HepG2 (cell line): Measurements from ENCODE around the gene CPNE1. TPM values are rescaled to one million over a fixed set of nuclear protein-coding genes. Genes with fewer than 3 reads are reported as not detected.

Source experiments
- AGO2 ChIP-seq: fragments of 200-400 bp; formaldehyde crosslinking; optimal IDR thresholded peaks from 2 replicates; pipeline ENCODE3; 2017; ENCODE audit warnings: mild to moderate bottlenecking, low read depth, low read length, moderate library complexity
- CBX2 ChIP-seq, 2 experiments: fragments of 200-600 bp in 1 of 2; sonication (generic); formaldehyde crosslinking in 1 of 2; IDR thresholded peaks; 2 replicates each; pipeline versions ENCODE4 v1.7.0 to v1.8.1; 2018 to 2022; ENCODE audit warnings: low read depth in 2 of 2, low read length in 1 of 2, mild to moderate bottlenecking in 1 of 2, missing genetic modification reagents in 1 of 2
- CREM ChIP-seq, 2 experiments: sonication (generic) in 1 of 2; formaldehyde crosslinking in 1 of 2; IDR thresholded peaks; 2 replicates each; pipeline versions ENCODE4 v1.4.0 to v1.6.1; 2016 to 2020; ENCODE audit warnings: antibody characterized with exemption in 1 of 2, mild to moderate bottlenecking in 1 of 2, missing genetic modification reagents in 1 of 2
- FOXA1 ChIP-seq, 2 experiments: fragments of 450-650 bp in 1 of 2; sonication (generic) in 1 of 2; formaldehyde crosslinking in 1 of 2; IDR thresholded peaks; 2 replicates each; pipeline versions ENCODE4 v1.4.0 to v1.6.1; 2016 to 2020; ENCODE audit warnings: missing genetic modification reagents in 1 of 2
- KLF11 ChIP-seq: IDR thresholded peaks from 2 replicates; pipeline ENCODE4 v1.6.1; 2016; ENCODE audit warnings: missing compliant biosample characterization
- MBNL3 ChIP-seq: fragments of 250-450 bp; sonication (Bioruptor Pico); conservative IDR thresholded peaks from 2 replicates; pipeline ENCODE4 v1.8.0; 2022; ENCODE audit warnings: mild to moderate bottlenecking, inconsistent platforms
- MEIS2 ChIP-seq: sonication (generic); formaldehyde crosslinking; IDR thresholded peaks from 2 replicates; pipeline ENCODE4 v1.9.0; 2021; ENCODE audit warnings: mild to moderate bottlenecking, missing genetic modification reagents
- MTF2 ChIP-seq: sonication (generic); formaldehyde crosslinking; IDR thresholded peaks from 2 replicates; pipeline ENCODE4 v1.5.0; 2020; ENCODE audit warnings: missing genetic modification reagents, borderline replicate concordance
- RXRA ChIP-seq: sonication (generic); formaldehyde crosslinking; IDR thresholded peaks from 2 replicates; pipeline ENCODE4 v1.5.1; 2020; ENCODE audit warnings: missing genetic modification reagents
- SAFB2 ChIP-seq: sonication (generic); formaldehyde crosslinking; IDR thresholded peaks from 2 replicates; pipeline ENCODE4 v1.5.1; 2020; ENCODE audit warnings: missing genetic modification reagents, low read depth, mild to moderate bottlenecking, borderline replicate concordance
- SMAD3 ChIP-seq: sonication (generic); formaldehyde crosslinking; IDR thresholded peaks from 2 replicates; pipeline ENCODE4 v1.4.0; 2020; ENCODE audit warnings: missing genetic modification reagents
- SP2 ChIP-seq: sonication (generic); formaldehyde crosslinking; IDR thresholded peaks from 2 replicates; pipeline ENCODE4 v1.5.1; 2020; ENCODE audit warnings: mild to moderate bottlenecking, missing genetic modification reagents
- ZBTB42 ChIP-seq: sonication (generic); formaldehyde crosslinking; IDR thresholded peaks from 2 replicates; pipeline ENCODE4 v1.5.0; 2020; ENCODE audit warnings: mild to moderate bottlenecking, missing genetic modification reagents
- ZNF256 ChIP-seq: sonication (generic); formaldehyde crosslinking; conservative IDR thresholded peaks from 2 replicates; pipeline ENCODE4 v1.4.0; 2020; ENCODE audit warnings: missing genetic modification reagents
- ZNF644 ChIP-seq: IDR thresholded peaks from 2 replicates; pipeline ENCODE4 v1.6.1; 2016; ENCODE audit warnings: low read depth
- ZNF782 ChIP-seq: sonication (generic); formaldehyde crosslinking; IDR thresholded peaks from 2 replicates; pipeline ENCODE4 v1.4.0; 2020; ENCODE audit warnings: missing genetic modification reagents, mild to moderate bottlenecking, borderline replicate concordance
- polyA plus RNA-seq, 8 experiments: library from polyadenylated mRNA; depleted of rRNA in 3 of 8; stranded (reverse) in 7 of 8; unstranded in 1 of 8; fragments of >200 nt; fragmentation: Illumina TruSeq in 4 of 8; extraction: Trizol in 4 of 8; gene quantifications; 2 replicates each; pipeline versions ENCODE4 v1.2.1 to v1.2.3, GENCODE V29; 2011 to 2016; ENCODE audit warnings: low read depth in 4 of 8, missing spikeins in 1 of 8, mixed read lengths in 1 of 8; ENCODE audit not compliant: insufficient read depth in 1 of 8
- total RNA-seq, 5 experiments: library from RNA; depleted of rRNA; stranded (reverse); fragments of >200 nt; fragmentation: Illumina TruSeq; extraction: Trizol; gene quantifications; 2 replicates each; pipeline ENCODE4 v1.2.3, GENCODE V29; 2016; ENCODE audit warnings: low read depth in 1 of 5
- TF ChIP-seq, protein P1 (sequence below): IDR thresholded peaks from 2 replicates; pipeline ENCODE4 v1.6.1; 2016; ENCODE audit warnings: low read depth, borderline replicate concordance
- TF ChIP-seq, protein P2 (sequence below): sonication (generic); formaldehyde crosslinking; IDR thresholded peaks from 2 replicates; pipeline ENCODE4 v1.8.1; 2022; ENCODE audit warnings: mild to moderate bottlenecking, missing genetic modification reagents
- TF ChIP-seq, protein P3 (sequence below): conservative IDR thresholded peaks from 2 replicates; pipeline ENCODE4 v1.6.1; 2018; ENCODE audit warnings: missing genetic modification reagents
- TF ChIP-seq, protein P4 (sequence below): sonication (generic); formaldehyde crosslinking; IDR thresholded peaks from 2 replicates; pipeline ENCODE4 v1.4.0; 2020; ENCODE audit warnings: low read depth, mild to moderate bottlenecking, missing genetic modification reagents
- TF ChIP-seq, protein P5 (sequence below): sonication (generic); formaldehyde crosslinking; IDR thresholded peaks from 2 replicates; pipeline ENCODE4 v1.8.0; 2022; ENCODE audit warnings: mild to moderate bottlenecking, missing genetic modification reagents; ENCODE audit not compliant: insufficient replicate concordance

The CPNE1 gene
- total and polyA plus RNA-seq, 2 of the 13 experiments (the other 11 are each of a cell fraction or from before 2014, with no cell fraction given) = 408 to 431 TPM

DNA sequence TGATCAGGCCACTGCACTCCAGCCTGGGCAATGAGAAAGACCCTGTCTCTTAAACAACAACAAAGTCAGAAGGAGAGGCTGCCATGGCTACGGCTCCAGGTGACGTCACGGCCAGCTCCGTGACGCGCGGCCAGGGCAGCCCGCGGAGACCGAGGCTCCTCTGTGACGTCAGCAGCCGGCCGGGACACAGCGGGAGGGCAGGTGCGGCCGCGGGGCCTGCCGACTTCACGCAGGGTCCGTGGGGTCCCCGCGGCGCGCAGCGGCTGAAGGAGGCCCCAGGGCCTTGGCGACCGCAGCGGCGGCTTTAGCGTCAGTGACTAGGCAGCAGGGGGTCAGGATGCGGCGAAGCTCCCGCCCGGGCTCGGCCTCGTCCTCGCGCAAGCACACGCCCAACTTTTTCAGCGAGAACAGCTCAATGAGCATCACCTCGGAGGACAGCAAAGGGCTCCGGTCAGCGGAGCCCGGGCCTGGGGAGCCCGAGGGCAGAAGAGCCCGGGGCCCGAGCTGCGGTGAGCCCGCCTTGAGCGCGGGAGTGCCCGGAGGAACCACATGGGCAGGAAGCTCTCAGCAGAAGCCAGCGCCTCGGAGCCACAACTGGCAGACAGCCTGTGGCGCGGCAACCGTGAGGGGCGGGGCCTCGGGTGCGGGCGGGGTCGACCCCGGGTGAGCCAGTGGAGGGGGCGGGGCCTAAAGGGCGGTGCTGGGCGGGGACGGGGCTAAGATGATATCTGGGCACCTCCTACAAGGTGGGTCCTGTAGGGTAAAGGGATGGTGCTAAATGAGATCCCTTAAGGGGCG, 48.8 kb downstream of the CPNE1 start, which contains the start of gene SPAG4 (continued):
- TF ChIP-seq, protein P1, sequence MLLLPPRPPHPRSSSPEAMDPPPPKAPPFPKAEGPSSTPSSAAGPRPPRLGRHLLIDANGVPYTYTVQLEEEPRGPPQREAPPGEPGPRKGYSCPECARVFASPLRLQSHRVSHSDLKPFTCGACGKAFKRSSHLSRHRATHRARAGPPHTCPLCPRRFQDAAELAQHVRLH = peak; percentile 97
- peak; percentile 89; the same call in 1 of the 2 replicates for TF ChIP-seq SMAD3 (CRISPR knock-in tag)
- no peak for TF ChIP-seq MBNL3 (CRISPR knock-in tag)
- TF ChIP-seq, protein P2, sequence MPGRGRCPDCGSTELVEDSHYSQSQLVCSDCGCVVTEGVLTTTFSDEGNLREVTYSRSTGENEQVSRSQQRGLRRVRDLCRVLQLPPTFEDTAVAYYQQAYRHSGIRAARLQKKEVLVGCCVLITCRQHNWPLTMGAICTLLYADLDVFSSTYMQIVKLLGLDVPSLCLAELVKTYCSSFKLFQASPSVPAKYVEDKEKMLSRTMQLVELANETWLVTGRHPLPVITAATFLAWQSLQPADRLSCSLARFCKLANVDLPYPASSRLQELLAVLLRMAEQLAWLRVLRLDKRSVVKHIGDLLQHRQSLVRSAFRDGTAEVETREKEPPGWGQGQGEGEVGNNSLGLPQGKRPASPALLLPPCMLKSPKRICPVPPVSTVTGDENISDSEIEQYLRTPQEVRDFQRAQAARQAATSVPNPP = peak; percentile 96
- TF ChIP-seq FOXA1 (IDR thresholded peaks at IDR 0.05) = no peak
- TF ChIP-seq FOXA1 (CRISPR knock-in tag; IDR thresholded peaks at IDR 0.05) = peak; percentile 39; the same call in 1 of the 2 replicates
- TF ChIP-seq RXRA = peak; percentile 72; the same call in 1 of the 2 replicates
- peak; percentile 98 for TF ChIP-seq MEIS2
- TF ChIP-seq, protein P3, sequence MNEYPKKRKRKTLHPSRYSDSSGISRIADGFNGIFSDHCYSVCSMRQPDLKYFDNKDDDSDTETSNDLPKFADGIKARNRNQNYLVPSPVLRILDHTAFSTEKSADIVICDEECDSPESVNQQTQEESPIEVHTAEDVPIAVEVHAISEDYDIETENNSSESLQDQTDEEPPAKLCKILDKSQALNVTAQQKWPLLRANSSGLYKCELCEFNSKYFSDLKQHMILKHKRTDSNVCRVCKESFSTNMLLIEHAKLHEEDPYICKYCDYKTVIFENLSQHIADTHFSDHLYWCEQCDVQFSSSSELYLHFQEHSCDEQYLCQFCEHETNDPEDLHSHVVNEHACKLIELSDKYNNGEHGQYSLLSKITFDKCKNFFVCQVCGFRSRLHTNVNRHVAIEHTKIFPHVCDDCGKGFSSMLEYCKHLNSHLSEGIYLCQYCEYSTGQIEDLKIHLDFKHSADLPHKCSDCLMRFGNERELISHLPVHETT (CRISPR knock-in tag) = peak; percentile 83; the same call in 1 of the 2 replicates
- peak; percentile 96; the same call in 1 of the 2 replicates for TF ChIP-seq ZNF782 (CRISPR knock-in tag)
- TF ChIP-seq, protein P4, sequence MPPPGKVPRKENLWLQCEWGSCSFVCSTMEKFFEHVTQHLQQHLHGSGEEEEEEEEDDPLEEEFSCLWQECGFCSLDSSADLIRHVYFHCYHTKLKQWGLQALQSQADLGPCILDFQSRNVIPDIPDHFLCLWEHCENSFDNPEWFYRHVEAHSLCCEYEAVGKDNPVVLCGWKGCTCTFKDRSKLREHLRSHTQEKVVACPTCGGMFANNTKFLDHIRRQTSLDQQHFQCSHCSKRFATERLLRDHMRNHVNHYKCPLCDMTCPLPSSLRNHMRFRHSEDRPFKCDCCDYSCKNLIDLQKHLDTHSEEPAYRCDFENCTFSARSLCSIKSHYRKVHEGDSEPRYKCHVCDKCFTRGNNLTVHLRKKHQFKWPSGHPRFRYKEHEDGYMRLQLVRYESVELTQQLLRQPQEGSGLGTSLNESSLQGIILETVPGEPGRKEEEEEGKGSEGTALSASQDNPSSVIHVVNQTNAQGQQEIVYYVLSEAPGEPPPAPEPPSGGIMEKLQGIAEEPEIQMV = peak; percentile 70; the same call in 1 of the 2 replicates
- 0 out of 2 replicates have a peak, but pooled peaks have one; percentile 39 for TF ChIP-seq ZNF644 (CRISPR knock-in tag)
- TF ChIP-seq KLF11 (CRISPR knock-in tag) = peak; percentile 97
- TF ChIP-seq SP2 (CRISPR knock-in tag) = peak; percentile 32; the same call in 1 of the 2 replicates
- TF ChIP-seq, protein P5, sequence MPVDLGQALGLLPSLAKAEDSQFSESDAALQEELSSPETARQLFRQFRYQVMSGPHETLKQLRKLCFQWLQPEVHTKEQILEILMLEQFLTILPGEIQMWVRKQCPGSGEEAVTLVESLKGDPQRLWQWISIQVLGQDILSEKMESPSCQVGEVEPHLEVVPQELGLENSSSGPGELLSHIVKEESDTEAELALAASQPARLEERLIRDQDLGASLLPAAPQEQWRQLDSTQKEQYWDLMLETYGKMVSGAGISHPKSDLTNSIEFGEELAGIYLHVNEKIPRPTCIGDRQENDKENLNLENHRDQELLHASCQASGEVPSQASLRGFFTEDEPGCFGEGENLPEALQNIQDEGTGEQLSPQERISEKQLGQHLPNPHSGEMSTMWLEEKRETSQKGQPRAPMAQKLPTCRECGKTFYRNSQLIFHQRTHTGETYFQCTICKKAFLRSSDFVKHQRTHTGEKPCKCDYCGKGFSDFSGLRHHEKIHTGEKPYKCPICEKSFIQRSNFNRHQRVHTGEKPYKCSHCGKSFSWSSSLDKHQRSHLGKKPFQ (CRISPR knock-in tag) = peak; percentile 99
- TF ChIP-seq SAFB2 (CRISPR knock-in tag) = peak; percentile 96
- TF ChIP-seq CBX2 (IDR thresholded peaks at IDR 0.05; ENCODE audit: low read depth, low read length) = no peak
- peak; percentile 99 for TF ChIP-seq CBX2 (CRISPR knock-in tag; IDR thresholded peaks at IDR 0.05; ENCODE audit: low read depth)
- TF ChIP-seq AGO2 = peak; percentile 88
- peak; percentile 98 for TF ChIP-seq ZBTB42
- TF ChIP-seq ZNF256 (CRISPR knock-in tag) = peak; percentile 99
- TF ChIP-seq MTF2 (CRISPR knock-in tag) = peak; percentile 51; the same call in 1 of the 2 replicates
- TF ChIP-seq CREM (IDR thresholded peaks at IDR 0.05) = peak; percentile 90
- peak; percentile 77 for TF ChIP-seq CREM (CRISPR knock-in tag; IDR thresholded peaks at IDR 0.05)
